OCI-LY1 (cell line): Measurements from ENCODE around the gene COG6.
A peak's percentile ranks its signal among the peaks of the same experiment; 100 is the strongest.

Source experiments
- H2AFZ ChIP-seq: fragments of 200-600 bp; sonication (generic), shearing (Covaris generic); 2 replicates; pipeline ENCODE4 v1.6.0; 2014; ENCODE audit warnings: antibody characterized with exemption, mild to moderate bottlenecking, low read length
- H3F3A ChIP-seq: fragments of 200-600 bp; sonication (generic), shearing (Covaris generic); 2 replicates; pipeline ENCODE4 v1.6.0; 2014; ENCODE audit warnings: mild to moderate bottlenecking, antibody characterized with exemption, low read length, moderate library complexity; ENCODE audit not compliant: insufficient read depth
- H3K27ac ChIP-seq: fragments of 200-600 bp; sonication (generic); 2 replicates; pipeline ENCODE4 v1.5.1; 2014; ENCODE audit warnings: low read length, mixed run types, mild to moderate bottlenecking, low read depth; ENCODE audit not compliant: poor library complexity, severe bottlenecking
- H3K27me3 ChIP-seq: fragments of 200-600 bp; sonication (generic); 2 replicates; pipeline ENCODE4 v1.6.0; 2014; ENCODE audit warnings: antibody characterized with exemption, mild to moderate bottlenecking, low read length, moderate library complexity; ENCODE audit not compliant: insufficient read depth
- H3K36me3 ChIP-seq: fragments of 200-600 bp; sonication (generic); 2 replicates; pipeline ENCODE4 v1.6.1; 2014; ENCODE audit warnings: mild to moderate bottlenecking, antibody characterized with exemption, low read length, moderate library complexity, mixed read lengths; ENCODE audit not compliant: insufficient read depth
- H3K4me1 ChIP-seq: fragments of 200-600 bp; sonication (generic); 2 replicates; pipeline ENCODE4 v1.5.1; 2014; ENCODE audit warnings: mild to moderate bottlenecking, low read length, moderate library complexity; ENCODE audit not compliant: insufficient read depth, severe bottlenecking
- H3K4me2 ChIP-seq: fragments of 200-600 bp; sonication (generic), shearing (Covaris generic); 2 replicates; pipeline ENCODE4 v1.6.1; 2014; ENCODE audit warnings: low read length
- H3K4me3 ChIP-seq: fragments of 200-600 bp; sonication (generic); 2 replicates; pipeline ENCODE4 v1.5.1; 2014; ENCODE audit warnings: low read length, low read depth, mild to moderate bottlenecking, mixed read lengths; ENCODE audit not compliant: poor library complexity, severe bottlenecking
- H3K79me2 ChIP-seq: fragments of 200-600 bp; shearing (Covaris generic); 2 replicates; pipeline ENCODE4 v1.6.1; 2016; ENCODE audit warnings: mixed run types, low read length, mixed read lengths; ENCODE audit not compliant: insufficient read depth
- H3K9ac ChIP-seq: fragments of 200-600 bp; sonication (generic), shearing (Covaris generic); 2 replicates; pipeline ENCODE4 v1.6.1; 2014; ENCODE audit warnings: mild to moderate bottlenecking, low read length, mixed read lengths
- H3K9me2 ChIP-seq: fragments of 200-600 bp; sonication (generic), shearing (Covaris generic); 2 replicates; pipeline ENCODE4 v1.6.1; 2014; ENCODE audit warnings: low read depth, mild to moderate bottlenecking, low read length, mixed read lengths
- H3K9me3 ChIP-seq: fragments of 200-600 bp; shearing (Covaris generic); 2 replicates; pipeline ENCODE4 v1.6.1; 2014; ENCODE audit warnings: low read length, mixed read lengths
- H4K20me1 ChIP-seq: fragments of 200-600 bp; sonication (generic), shearing (Covaris generic); 2 replicates; pipeline ENCODE4 v1.6.0; 2016; ENCODE audit warnings: mild to moderate bottlenecking, low read length; ENCODE audit not compliant: insufficient read depth
- EZH2 ChIP-seq: fragments of 200-600 bp; sonication (generic), shearing (Covaris generic); IDR thresholded peaks from 2 replicates; pipeline ENCODE4 v1.8.0; 2017; ENCODE audit warnings: borderline replicate concordance, mixed run types, mild to moderate bottlenecking, antibody characterized with exemption, low read length, moderate library complexity, mixed read lengths
- TF ChIP-seq, protein P1 (sequence below): fragments of 200-600 bp; sonication (generic), shearing (Covaris generic); IDR thresholded peaks from 2 replicates; pipeline ENCODE4 v1.5.1; 2017; ENCODE audit warnings: mild to moderate bottlenecking, antibody characterized with exemption, low read length, moderate library complexity, mixed read lengths

The COG6 gene

DNA sequence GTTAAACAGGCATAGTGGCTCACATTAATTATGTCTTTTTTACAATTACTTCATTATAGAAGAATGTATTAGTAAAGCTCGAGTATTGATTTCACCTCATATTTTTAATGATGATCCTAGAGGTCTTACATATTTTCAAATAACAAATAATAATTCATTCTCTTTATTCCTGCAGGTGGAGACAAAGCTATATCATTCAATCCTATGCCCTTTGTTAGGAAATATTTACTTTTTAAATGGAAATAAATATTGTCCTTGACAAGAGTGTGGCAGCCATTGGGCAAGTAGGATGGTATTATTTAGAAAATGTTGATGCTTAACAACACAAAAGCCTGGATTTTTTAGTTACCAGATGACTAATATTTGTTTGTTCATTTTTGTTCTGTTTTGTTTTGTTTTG, 127.6 kb downstream of the COG6 start:
- no peak overlapping the region for H3K9ac ChIP-seq
- H3K9me2 ChIP-seq = no peaks in the 10 kb centered on the region
- H2AFZ ChIP-seq = no peak overlapping the region
- H3K4me3 ChIP-seq = no peak overlapping the region
- no peaks in the 10 kb centered on the region for H3K79me2 ChIP-seq
- no peaks in the 10 kb centered on the region for H4K20me1 ChIP-seq
- no peaks in the 10 kb centered on the region for H3K36me3 ChIP-seq
- TF ChIP-seq EZH2 = no peak
- TF ChIP-seq, protein P1, sequence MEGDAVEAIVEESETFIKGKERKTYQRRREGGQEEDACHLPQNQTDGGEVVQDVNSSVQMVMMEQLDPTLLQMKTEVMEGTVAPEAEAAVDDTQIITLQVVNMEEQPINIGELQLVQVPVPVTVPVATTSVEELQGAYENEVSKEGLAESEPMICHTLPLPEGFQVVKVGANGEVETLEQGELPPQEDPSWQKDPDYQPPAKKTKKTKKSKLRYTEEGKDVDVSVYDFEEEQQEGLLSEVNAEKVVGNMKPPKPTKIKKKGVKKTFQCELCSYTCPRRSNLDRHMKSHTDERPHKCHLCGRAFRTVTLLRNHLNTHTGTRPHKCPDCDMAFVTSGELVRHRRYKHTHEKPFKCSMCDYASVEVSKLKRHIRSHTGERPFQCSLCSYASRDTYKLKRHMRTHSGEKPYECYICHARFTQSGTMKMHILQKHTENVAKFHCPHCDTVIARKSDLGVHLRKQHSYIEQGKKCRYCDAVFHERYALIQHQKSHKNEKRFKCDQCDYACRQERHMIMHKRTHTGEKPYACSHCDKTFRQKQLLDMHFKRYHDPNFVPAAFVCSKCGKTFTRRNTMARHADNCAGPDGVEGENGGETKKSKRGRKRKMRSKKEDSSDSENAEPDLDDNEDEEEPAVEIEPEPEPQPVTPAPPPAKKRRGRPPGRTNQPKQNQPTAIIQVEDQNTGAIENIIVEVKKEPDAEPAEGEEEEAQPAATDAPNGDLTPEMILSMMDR = peak; percentile 42
- H3K27ac ChIP-seq = no peak overlapping the region
- no peaks in the 10 kb centered on the region for H3K9me3 ChIP-seq
- no peaks in the 10 kb centered on the region for H3F3A ChIP-seq
- H3K4me2 ChIP-seq = no peak overlapping the region
- H3K4me1 ChIP-seq = peaks cover 5% of the 10 kb centered on the region
- no peaks in the 10 kb centered on the region for H3K27me3 ChIP-seq

DNA sequence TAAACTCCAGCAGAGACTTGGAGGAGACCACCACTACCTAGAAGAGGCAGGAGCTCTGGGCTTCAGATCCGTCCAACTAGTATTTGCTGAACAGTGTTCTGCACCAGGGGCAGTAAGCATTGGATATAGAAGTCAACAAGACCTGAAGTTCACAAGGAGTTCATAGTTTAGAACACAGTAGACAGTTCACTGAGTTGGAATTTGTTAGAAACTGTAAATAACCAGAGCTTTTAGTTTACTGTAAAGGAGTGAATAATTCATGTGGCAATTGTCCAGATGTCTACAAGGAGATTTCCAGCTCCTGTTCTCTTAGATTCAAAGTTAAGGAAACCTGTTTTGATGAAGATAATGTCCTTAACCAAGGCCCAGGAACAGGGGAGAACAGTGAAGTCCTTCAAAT, 128.9 kb downstream of the COG6 start:
- no peaks in the 10 kb centered on the region for H3F3A ChIP-seq
- H3K27ac ChIP-seq = no peak overlapping the region
- H3K9me3 ChIP-seq = no peaks in the 10 kb centered on the region
- no peaks in the 10 kb centered on the region for H4K20me1 ChIP-seq
- no peak overlapping the region for H3K9ac ChIP-seq
- no peaks in the 10 kb centered on the region for H3K9me2 ChIP-seq
- H3K4me1 ChIP-seq = no peaks in the 10 kb centered on the region
- no peaks in the 10 kb centered on the region for H3K27me3 ChIP-seq
- TF ChIP-seq, protein P1 = no peak
- no peak for TF ChIP-seq EZH2
- H3K36me3 ChIP-seq = no peaks in the 10 kb centered on the region
- no peak overlapping the region for H2AFZ ChIP-seq
- H3K4me3 ChIP-seq = no peak overlapping the region
- no peaks in the 10 kb centered on the region for H3K79me2 ChIP-seq
- H3K4me2 ChIP-seq = no peak overlapping the region

DNA sequence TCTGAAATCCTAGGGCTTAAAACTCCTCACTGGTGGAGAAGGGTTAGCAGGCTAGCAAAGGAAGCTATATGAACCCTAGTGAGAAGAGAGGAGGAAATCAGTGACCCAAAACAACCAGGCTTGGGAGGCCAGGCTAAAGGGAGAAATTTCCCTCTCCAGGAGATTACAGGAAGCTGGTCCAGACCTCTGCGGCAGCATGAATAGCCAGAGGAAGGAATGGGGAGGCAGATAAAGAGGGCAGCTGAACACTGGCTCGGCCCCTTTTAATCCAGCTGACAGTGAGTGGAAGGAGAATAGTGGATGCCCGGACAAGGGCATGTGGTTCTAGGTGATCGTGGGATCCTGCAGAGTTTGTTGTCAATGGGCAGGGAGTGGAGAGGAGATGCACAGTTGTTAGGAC, 130.6 kb downstream of the COG6 start:
- TF ChIP-seq, protein P1 = no peak
- no peak for TF ChIP-seq EZH2
- no peak overlapping the region for H3K4me2 ChIP-seq
- H3K9ac ChIP-seq = no peak overlapping the region
- H3F3A ChIP-seq = no peaks in the 10 kb centered on the region
- H3K79me2 ChIP-seq = no peaks in the 10 kb centered on the region
- no peak overlapping the region for H3K4me3 ChIP-seq
- H3K9me2 ChIP-seq = no peaks in the 10 kb centered on the region
- no peaks in the 10 kb centered on the region for H3K36me3 ChIP-seq
- no peaks in the 10 kb centered on the region for H3K4me1 ChIP-seq
- peaks cover 3% of the 10 kb centered on the region; the same call in 1 of the 2 replicates for H3K9me3 ChIP-seq
- no peaks in the 10 kb centered on the region for H3K27me3 ChIP-seq
- H3K27ac ChIP-seq = no peak overlapping the region
- H4K20me1 ChIP-seq = no peaks in the 10 kb centered on the region
- H2AFZ ChIP-seq = no peak overlapping the region
